Activated naive CD8-positive, alpha-beta T cell treated with anti-CD3 and anti-CD28 coated beads for 36 hours (primary cell): ENCODE results near the gene RPS6KA4. TPM values are rescaled to one million over a fixed set of nuclear protein-coding genes. Genes with fewer than 3 reads are reported as not detected.
A peak's percentile ranks its signal among the peaks of the same experiment; 100 is the strongest.

ENCODE experiments used
- DNase-seq: peaks from one replicate; pipeline ENCODE4 v3.0.0; 2021
- H3K27ac Mint-ChIP-seq: one replicate; pipeline ENCODE4 v1.8.0; 2022; ENCODE audit warnings: mild to moderate bottlenecking, moderate library complexity, mixed read lengths
- H3K27me3 Mint-ChIP-seq: one replicate; pipeline ENCODE4 v1.8.0; 2022; ENCODE audit warnings: mild to moderate bottlenecking, mixed read lengths
- H3K36me3 Mint-ChIP-seq: one replicate; pipeline ENCODE4 v1.8.0; 2021; ENCODE audit warnings: mild to moderate bottlenecking, mixed read lengths
- H3K4me1 Mint-ChIP-seq: one replicate; pipeline ENCODE4 v1.8.0; 2021; ENCODE audit warnings: mixed read lengths
- H3K4me3 Mint-ChIP-seq: one replicate; pipeline ENCODE4 v1.8.0; 2022; ENCODE audit warnings: mild to moderate bottlenecking, moderate library complexity, mixed read lengths
- H3K9me3 Mint-ChIP-seq: one replicate; pipeline ENCODE4 v1.8.0; 2022; ENCODE audit warnings: mixed read lengths
- total RNA-seq, 2 experiments: library from RNA; stranded (reverse); gene quantifications; one replicate each; pipeline ENCODE4 v1.2.3, GENCODE V29; 2021

RPS6KA4 gene
- total RNA-seq, 2 experiments from 2014 or later: 20.3 to 24.5 TPM

- Mint-ChIP-seq H3K9me3 (no peaks in the 10 kb centered on the region), H3K4me1 (peaks cover 31% of the 10 kb centered on the region), H3K27me3 (no peaks in the 10 kb centered on the region), H3K36me3 (peaks cover 10% of the 10 kb centered on the region), H3K27ac (peak overlapping the region; percentile 90), H3K4me3 (peak overlapping the region; percentile 92)
- DNase-seq: no peak
Measured at GRCh38 chr11:64339286-64339685, 19.7 kb upstream of the RPS6KA4 start.

DNA sequence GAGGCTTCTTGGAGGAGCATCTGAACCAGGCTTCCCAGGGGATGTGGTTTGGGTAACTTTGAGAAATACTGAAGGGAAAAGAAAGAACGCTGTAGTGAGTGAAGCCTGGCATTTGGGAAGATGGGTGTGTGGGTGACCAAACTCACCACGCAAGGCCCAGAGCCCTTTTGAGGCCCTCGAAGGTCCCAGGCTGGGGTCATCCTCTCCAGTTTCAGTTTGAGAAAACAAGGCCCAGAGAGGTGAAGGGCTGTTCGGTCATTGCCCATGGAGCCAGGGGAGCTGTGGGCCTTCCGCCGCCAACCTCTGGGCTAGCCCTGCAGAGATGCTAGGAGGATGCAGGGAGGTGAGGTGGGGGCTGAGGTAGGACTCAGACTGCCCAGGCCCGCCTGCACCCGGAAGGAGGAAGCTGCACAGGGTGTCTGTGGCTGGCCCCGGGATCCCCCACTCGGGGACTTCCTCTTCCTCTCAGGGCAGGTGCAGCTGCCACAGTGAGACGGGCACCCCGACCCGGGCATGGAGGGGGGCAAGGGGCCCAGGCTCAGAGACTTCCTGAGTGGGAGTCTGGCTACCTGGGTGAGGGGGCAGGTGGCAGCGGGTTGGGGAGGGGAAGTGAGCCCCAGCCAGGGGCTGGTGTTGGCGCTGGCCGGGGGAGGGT is 19.1 kb upstream of the RPS6KA4 start, which contains the start of gene CCDC88B:
Gene CCDC88B, plus strand, starts transcription at position 451 of the 655 bp plus-strand sequence. Its CDS starts 63 bp downstream, at position 514.
- Mint-ChIP-seq H3K36me3 (peaks cover 10% of the 10 kb centered on the region), H3K27me3 (no peaks in the 10 kb centered on the region), H3K9me3 (no peaks in the 10 kb centered on the region), H3K4me3 (peak within 1 kb of the TSS; percentile 92), H3K4me1 (peaks cover 31% of the 10 kb centered on the region), H3K27ac (peak within 1 kb of the TSS; percentile 90)
- peak; percentile 88 for DNase-seq

DNA sequence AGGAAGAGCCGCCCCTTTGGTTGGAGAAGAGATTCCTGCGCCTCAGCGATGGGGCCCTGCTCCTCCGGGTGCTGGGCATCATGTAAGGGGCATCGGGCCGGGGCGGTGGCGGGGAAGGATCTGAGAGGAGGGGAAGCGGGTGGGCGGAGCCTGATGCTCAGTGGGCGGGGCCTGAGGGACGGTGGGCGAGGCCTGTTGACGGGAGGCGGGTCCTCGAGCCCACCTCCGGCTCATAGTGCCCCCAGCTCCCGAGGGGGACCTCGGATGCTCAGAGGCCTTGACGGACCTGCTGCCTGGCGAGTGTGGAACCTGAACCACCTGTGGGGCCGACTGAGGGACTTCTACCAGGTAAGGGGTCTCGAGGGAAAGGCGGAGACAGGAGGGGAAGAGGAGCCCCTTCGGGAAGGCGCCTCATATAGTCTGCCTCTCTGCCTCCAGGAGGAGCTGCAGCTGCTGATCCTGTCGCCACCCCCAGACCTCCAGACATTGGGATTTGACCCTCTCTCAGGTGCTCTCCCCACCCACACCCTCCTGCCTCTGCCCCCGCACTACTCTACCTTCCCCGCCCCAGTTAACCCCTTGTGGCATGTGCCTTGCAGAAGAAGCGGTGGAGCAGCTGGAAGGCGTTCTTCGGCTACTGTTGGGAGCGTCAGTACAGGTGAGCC is 18.2 kb upstream of the RPS6KA4 start:
- H3K9me3 Mint-ChIP-seq: no peaks in the 10 kb centered on the region

GRCh38 chr11:64341429-64341828 is 17.5 kb upstream of the RPS6KA4 start:
- Mint-ChIP-seq H3K9me3 (no peaks in the 10 kb centered on the region), H3K4me3 (peak overlapping the region; percentile 92), H3K27ac (no peak overlapping the region), H3K36me3 (peaks cover 14% of the 10 kb centered on the region), H3K27me3 (no peaks in the 10 kb centered on the region), H3K4me1 (peaks cover 25% of the 10 kb centered on the region)
- no peak for DNase-seq

More for the DNA sequence above, 18.2 kb upstream of the RPS6KA4 start:
- Mint-ChIP-seq H3K36me3 (peaks cover 11% of the 10 kb centered on the region), H3K27me3 (no peaks in the 10 kb centered on the region), H3K4me3 (peak overlapping the region; percentile 92), H3K27ac (peak overlapping the region; percentile 90), H3K4me1 (peaks cover 25% of the 10 kb centered on the region)
- DNase-seq: peak; percentile 82

- H3K27me3 Mint-ChIP-seq: no peaks in the 10 kb centered on the region
- no peak overlapping the region for H3K27ac Mint-ChIP-seq
- peak; percentile 93 for DNase-seq
- H3K36me3 Mint-ChIP-seq: peaks cover 14% of the 10 kb centered on the region
- H3K4me1 Mint-ChIP-seq: peaks cover 22% of the 10 kb centered on the region
- peak overlapping the region; percentile 18 for H3K4me3 Mint-ChIP-seq
- no peaks in the 10 kb centered on the region for H3K9me3 Mint-ChIP-seq
Measured at GRCh38 chr11:64341851-64342791, 16.8 kb upstream of the RPS6KA4 start.

DNA sequence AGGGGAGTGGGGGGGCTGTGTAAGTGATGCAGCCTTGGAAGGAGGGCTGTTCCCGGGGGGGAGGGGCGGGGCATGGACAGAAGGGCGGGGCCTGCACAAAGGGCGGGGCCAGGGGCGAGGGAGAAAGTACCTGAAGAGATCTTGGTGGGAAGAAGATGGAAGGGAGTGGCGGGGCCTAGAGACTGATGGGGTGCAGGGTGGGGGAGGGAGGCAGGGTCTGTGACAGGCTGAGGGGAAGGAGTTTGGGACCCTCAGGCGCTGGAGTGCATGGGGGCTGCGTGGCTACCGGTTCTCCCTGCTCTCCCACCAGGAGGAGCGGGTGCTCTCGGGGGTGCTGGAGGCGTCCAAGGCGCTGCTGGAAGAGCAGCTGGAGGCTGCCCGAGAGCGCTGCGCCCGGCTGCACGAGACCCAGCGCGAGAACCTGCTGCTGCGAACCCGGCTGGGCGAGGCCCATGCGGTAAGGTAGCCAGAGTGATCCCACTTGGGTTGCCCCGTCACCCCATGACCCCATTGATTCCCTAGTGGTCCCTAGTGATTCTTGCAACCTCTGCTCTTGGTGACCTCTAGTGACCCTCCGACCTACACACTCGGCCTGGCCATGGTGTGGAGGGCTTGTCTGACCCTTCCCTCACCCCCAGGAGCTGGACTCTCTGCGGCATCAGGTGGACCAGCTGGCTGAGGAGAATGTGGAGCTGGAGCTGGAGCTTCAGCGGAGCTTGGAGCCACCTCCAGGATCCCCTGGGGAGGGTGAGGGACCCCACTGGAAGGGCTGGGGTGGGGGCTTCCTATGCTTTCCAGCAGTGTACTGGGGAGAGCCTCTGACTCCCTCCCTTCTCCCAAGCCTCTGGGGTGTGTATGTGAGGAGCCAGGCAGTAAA is 15.9 kb upstream of the RPS6KA4 start:
- no peak for DNase-seq
- Mint-ChIP-seq H3K4me3 (no peak overlapping the region), H3K36me3 (peaks cover 18% of the 10 kb centered on the region), H3K9me3 (no peaks in the 10 kb centered on the region), H3K27me3 (no peaks in the 10 kb centered on the region), H3K4me1 (peaks cover 20% of the 10 kb centered on the region), H3K27ac (no peak overlapping the region)

GRCh38 chr11:64343767-64344559 is 15.0 kb upstream of the RPS6KA4 start:
- no peak for DNase-seq
- Mint-ChIP-seq H3K36me3 (peaks cover 18% of the 10 kb centered on the region), H3K9me3 (no peaks in the 10 kb centered on the region), H3K27ac (no peak overlapping the region), H3K4me1 (peaks cover 18% of the 10 kb centered on the region), H3K4me3 (no peak overlapping the region), H3K27me3 (no peaks in the 10 kb centered on the region)

DNA sequence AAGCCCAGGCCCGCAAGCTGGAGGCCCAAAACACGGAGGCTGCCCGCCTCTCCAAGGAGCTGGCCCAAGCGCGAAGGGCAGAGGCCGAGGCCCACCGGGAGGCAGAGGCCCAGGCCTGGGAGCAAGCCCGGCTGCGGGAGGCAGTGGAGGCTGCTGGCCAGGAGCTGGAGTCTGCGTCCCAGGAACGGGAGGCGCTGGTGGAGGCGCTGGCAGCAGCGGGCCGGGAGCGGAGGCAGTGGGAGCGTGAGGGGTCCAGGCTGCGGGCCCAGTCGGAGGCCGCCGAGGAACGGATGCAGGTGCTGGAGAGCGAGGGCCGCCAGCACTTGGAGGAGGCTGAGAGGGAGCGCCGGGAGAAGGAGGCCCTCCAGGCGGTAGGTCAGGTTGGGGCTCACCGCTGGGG is 14.2 kb upstream of the RPS6KA4 start:
- no peaks in the 10 kb centered on the region for H3K9me3 Mint-ChIP-seq
- no peak for DNase-seq
- H3K36me3 Mint-ChIP-seq: peaks cover 18% of the 10 kb centered on the region
- no peak overlapping the region for H3K4me3 Mint-ChIP-seq
- H3K27ac Mint-ChIP-seq: no peak overlapping the region
- no peaks in the 10 kb centered on the region for H3K27me3 Mint-ChIP-seq
- peaks cover 10% of the 10 kb centered on the region for H3K4me1 Mint-ChIP-seq

- no peak overlapping the region for H3K4me3 Mint-ChIP-seq
- peaks cover 13% of the 10 kb centered on the region for H3K36me3 Mint-ChIP-seq
- no peaks in the 10 kb centered on the region for H3K27me3 Mint-ChIP-seq
- no peaks in the 10 kb centered on the region for H3K9me3 Mint-ChIP-seq
- peaks cover 2% of the 10 kb centered on the region for H3K4me1 Mint-ChIP-seq
- no peak overlapping the region for H3K27ac Mint-ChIP-seq
- DNase-seq: no peak
Measured at GRCh38 chr11:64347193-64347867, 11.6 kb upstream of the RPS6KA4 start.

GRCh38 chr11:64348383-64349024 is 10.5 kb upstream of the RPS6KA4 start:
- Mint-ChIP-seq H3K36me3 (peaks cover 11% of the 10 kb centered on the region), H3K4me3 (no peak overlapping the region), H3K9me3 (no peaks in the 10 kb centered on the region), H3K4me1 (no peaks in the 10 kb centered on the region), H3K27me3 (no peaks in the 10 kb centered on the region), H3K27ac (no peak overlapping the region)
- DNase-seq: no peak

- H3K9me3 Mint-ChIP-seq: no peaks in the 10 kb centered on the region
- H3K36me3 Mint-ChIP-seq: peaks cover 11% of the 10 kb centered on the region
- H3K4me1 Mint-ChIP-seq: no peaks in the 10 kb centered on the region
- no peak for DNase-seq
- H3K27ac Mint-ChIP-seq: no peak overlapping the region
- no peaks in the 10 kb centered on the region for H3K27me3 Mint-ChIP-seq
- H3K4me3 Mint-ChIP-seq: no peak overlapping the region
Measured at GRCh38 chr11:64349025-64349387, 10.0 kb upstream of the RPS6KA4 start.

DNA sequence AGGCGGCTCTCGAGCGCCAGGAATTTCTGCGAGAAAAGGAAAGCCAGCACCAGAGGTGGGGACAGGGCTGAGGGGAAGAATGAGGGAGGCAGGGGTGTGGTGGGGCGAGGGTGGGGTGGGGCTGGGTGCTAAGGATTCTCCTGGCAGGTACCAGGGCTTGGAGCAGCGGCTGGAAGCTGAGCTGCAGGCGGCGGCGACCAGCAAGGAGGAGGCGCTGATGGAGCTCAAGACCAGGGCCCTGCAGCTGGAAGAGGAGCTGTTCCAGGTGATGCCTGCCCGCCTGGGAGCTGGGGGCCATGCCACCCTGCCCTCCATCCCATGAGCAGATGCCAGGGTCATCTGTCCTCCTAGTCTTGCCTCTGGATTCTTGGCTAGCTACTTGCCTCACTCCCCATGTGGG is 9.6 kb upstream of the RPS6KA4 start:
- no peak overlapping the region for H3K4me3 Mint-ChIP-seq
- no peak overlapping the region for H3K27ac Mint-ChIP-seq
- H3K4me1 Mint-ChIP-seq: no peaks in the 10 kb centered on the region
- H3K36me3 Mint-ChIP-seq: peaks cover 11% of the 10 kb centered on the region
- no peaks in the 10 kb centered on the region for H3K9me3 Mint-ChIP-seq
- no peaks in the 10 kb centered on the region for H3K27me3 Mint-ChIP-seq
- no peak for DNase-seq

- Mint-ChIP-seq H3K27ac (no peak overlapping the region), H3K27me3 (no peaks in the 10 kb centered on the region), H3K9me3 (no peaks in the 10 kb centered on the region), H3K4me1 (peaks cover 4% of the 10 kb centered on the region), H3K36me3 (peaks cover 8% of the 10 kb centered on the region), H3K4me3 (no peak overlapping the region)
- DNase-seq: no peak
Measured at GRCh38 chr11:64351136-64351631, 7.8 kb upstream of the RPS6KA4 start.
